HL-60 (cell line): Measurements from ENCODE around the gene EVA1A.

Experiments
- GABPA ChIP-seq: IDR thresholded peaks from 2 replicates; pipeline ENCODE4 v1.6.1; 2012; ENCODE audit warnings: low read depth
- TF ChIP-seq, protein P1 (sequence below): IDR thresholded peaks from one replicate; pipeline ENCODE4 v1.5.1; 2011; ENCODE audit warnings: low read length, control low read depth, inconsistent platforms; ENCODE audit not compliant: insufficient read depth

DNA sequence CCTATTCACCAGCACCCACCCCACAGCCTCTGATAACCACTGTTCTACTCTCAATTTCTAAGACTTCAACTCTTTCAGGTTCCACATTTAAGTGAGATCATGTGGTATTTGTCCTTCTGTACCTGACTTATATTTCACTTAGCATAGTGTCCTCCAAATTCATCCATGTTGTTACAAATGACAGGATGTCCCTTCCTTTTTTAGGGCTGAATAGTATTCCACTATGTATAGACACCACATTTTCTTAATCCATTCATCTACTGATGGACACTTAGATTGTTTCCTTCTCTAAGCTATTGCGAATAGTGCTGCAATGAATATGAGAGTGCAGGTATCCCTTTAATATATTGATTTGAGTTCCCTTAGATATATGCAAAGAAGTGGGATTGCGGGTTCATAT, 100.1 kb downstream of the EVA1A start:
- TF ChIP-seq, protein P1, sequence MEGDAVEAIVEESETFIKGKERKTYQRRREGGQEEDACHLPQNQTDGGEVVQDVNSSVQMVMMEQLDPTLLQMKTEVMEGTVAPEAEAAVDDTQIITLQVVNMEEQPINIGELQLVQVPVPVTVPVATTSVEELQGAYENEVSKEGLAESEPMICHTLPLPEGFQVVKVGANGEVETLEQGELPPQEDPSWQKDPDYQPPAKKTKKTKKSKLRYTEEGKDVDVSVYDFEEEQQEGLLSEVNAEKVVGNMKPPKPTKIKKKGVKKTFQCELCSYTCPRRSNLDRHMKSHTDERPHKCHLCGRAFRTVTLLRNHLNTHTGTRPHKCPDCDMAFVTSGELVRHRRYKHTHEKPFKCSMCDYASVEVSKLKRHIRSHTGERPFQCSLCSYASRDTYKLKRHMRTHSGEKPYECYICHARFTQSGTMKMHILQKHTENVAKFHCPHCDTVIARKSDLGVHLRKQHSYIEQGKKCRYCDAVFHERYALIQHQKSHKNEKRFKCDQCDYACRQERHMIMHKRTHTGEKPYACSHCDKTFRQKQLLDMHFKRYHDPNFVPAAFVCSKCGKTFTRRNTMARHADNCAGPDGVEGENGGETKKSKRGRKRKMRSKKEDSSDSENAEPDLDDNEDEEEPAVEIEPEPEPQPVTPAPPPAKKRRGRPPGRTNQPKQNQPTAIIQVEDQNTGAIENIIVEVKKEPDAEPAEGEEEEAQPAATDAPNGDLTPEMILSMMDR: no peak
- no peak for TF ChIP-seq GABPA
